Activated T-helper 1 cell treated with anti-CD3 and anti-CD28 coated beads, Interleukin-2, amount 50 U/mL, for 16 hours (primary cell): ENCODE measurements around the gene DECR2.
"Not testable (repeated sequence)": the region's sequence is repeated elsewhere in the genome, so short reads cannot be mapped to it uniquely, and the experiment has no call there.

Experiments used
- DNase-seq, 2 donors: peaks; one replicate each; pipeline ENCODE4 v3.0.0-alpha.2; 2020; ENCODE audit warnings: low read depth in 1 of 2, low spot score in 1 of 2

The DECR2 gene

GRCh38 chr16:378821-379182 is 22.9 kb upstream of the DECR2 start:
- no peak for DNase-seq

- no peak for DNase-seq
Measured at GRCh38 chr16:379183-379960, 22.3 kb upstream of the DECR2 start.

- no peak for DNase-seq
Measured at GRCh38 chr16:379961-380761, 21.5 kb upstream of the DECR2 start.

- no peak for DNase-seq
Measured at GRCh38 chr16:380762-381011, 21.0 kb upstream of the DECR2 start.

- DNase-seq = no peak
Measured at GRCh38 chr16:381012-381788, 20.5 kb upstream of the DECR2 start.

GRCh38 chr16:381789-382717 is 19.6 kb upstream of the DECR2 start, which contains the start of gene PGAP6:
Gene PGAP6, minus strand, starts transcription at chr16:381978. Its CDS starts 157 bp downstream, at chr16:381821.
- peak; percentile 27 to 60 for DNase-seq

GRCh38 chr16:383326-384051 is 18.2 kb upstream of the DECR2 start:
- DNase-seq = no peak

- no peak for DNase-seq
Measured at GRCh38 chr16:386641-387156, 15.0 kb upstream of the DECR2 start.

GRCh38 chr16:387761-388666 is 13.7 kb upstream of the DECR2 start:
- DNase-seq = not testable (repeated sequence)

GRCh38 chr16:389352-389751 is 12.3 kb upstream of the DECR2 start:
- DNase-seq = no peak

GRCh38 chr16:391885-392335 is 9.8 kb upstream of the DECR2 start:
- DNase-seq = peak in 1 of 2 donors; percentile 68

GRCh38 chr16:392450-393030 is 9.1 kb upstream of the DECR2 start:
- DNase-seq = no peak

GRCh38 chr16:396199-396598 is 5.5 kb upstream of the DECR2 start:
- DNase-seq = no peak

GRCh38 chr16:396605-397004 is 5.1 kb upstream of the DECR2 start:
- DNase-seq = no peak

GRCh38 chr16:397135-397661 is 4.5 kb upstream of the DECR2 start, which contains the start of gene NME4:
Gene NME4, plus strand, starts transcription at chr16:397199. Its CDS starts 24 bp downstream, at chr16:397223.
- DNase-seq = no peak

GRCh38 chr16:397736-398332 is 3.9 kb upstream of the DECR2 start:
- no peak for DNase-seq

- DNase-seq = no peak
Measured at GRCh38 chr16:398561-399339, 2.9 kb upstream of the DECR2 start.
